GM21529 (cell line): ENCODE measurements around the gene MOB2.

Experiments used
- ATAC-seq: cut with Tn5 transposase; IDR thresholded peaks from one replicate; pipeline ENCODE4 v1.9.1; 2021; ENCODE audit not compliant: unreplicated experiment

MOB2 gene

GRCh38 chr11:1486054-1486825 is at the start of gene MOB2:
TSS of gene MOB2 (minus strand) at chr11:1486779. CDS start at chr11:1486556, 223 bp downstream.
- no peak for ATAC-seq

- ATAC-seq: no peak
Observed at GRCh38 chr11:1534682-1535081, 48.1 kb upstream of the MOB2 start.

GRCh38 chr11:1534171-1534570 is 47.6 kb upstream of the MOB2 start:
- ATAC-seq: no peak

GRCh38 chr11:1533342-1533725 is 46.8 kb upstream of the MOB2 start:
- no peak for ATAC-seq

- ATAC-seq: no peak
Observed at GRCh38 chr11:1532606-1533341, 46.2 kb upstream of the MOB2 start.

GRCh38 chr11:1532014-1532586 is 45.5 kb upstream of the MOB2 start:
- ATAC-seq: no peak

GRCh38 chr11:1531449-1532013 is 45.0 kb upstream of the MOB2 start:
- no peak for ATAC-seq

GRCh38 chr11:1530686-1531448 is 44.3 kb upstream of the MOB2 start:
- no peak for ATAC-seq

GRCh38 chr11:1529774-1530173 is 43.2 kb upstream of the MOB2 start:
- ATAC-seq: no peak

GRCh38 chr11:1529286-1529685 is 42.7 kb upstream of the MOB2 start:
- no peak for ATAC-seq

GRCh38 chr11:1528710-1529109 is 42.1 kb upstream of the MOB2 start:
- ATAC-seq: no peak

GRCh38 chr11:1526785-1527184 is 40.2 kb upstream of the MOB2 start:
- ATAC-seq: no peak

- ATAC-seq: no peak
Observed at GRCh38 chr11:1523779-1524178, 37.2 kb upstream of the MOB2 start.

GRCh38 chr11:1523077-1523476 is 36.5 kb upstream of the MOB2 start:
- no peak for ATAC-seq

- peak; percentile 40 for ATAC-seq
Observed at GRCh38 chr11:1522081-1522424, 35.5 kb upstream of the MOB2 start.

GRCh38 chr11:1521382-1522080 is 35.0 kb upstream of the MOB2 start:
- peak; percentile 86 for ATAC-seq

- no peak for ATAC-seq
Observed at GRCh38 chr11:1520663-1521267, 34.2 kb upstream of the MOB2 start.

- no peak for ATAC-seq
Observed at GRCh38 chr11:1520209-1520662, 33.7 kb upstream of the MOB2 start.

GRCh38 chr11:1519028-1520010 is 32.7 kb upstream of the MOB2 start:
- no peak for ATAC-seq
